ENCODE data around the gene UCN.

UCN gene

DNA sequence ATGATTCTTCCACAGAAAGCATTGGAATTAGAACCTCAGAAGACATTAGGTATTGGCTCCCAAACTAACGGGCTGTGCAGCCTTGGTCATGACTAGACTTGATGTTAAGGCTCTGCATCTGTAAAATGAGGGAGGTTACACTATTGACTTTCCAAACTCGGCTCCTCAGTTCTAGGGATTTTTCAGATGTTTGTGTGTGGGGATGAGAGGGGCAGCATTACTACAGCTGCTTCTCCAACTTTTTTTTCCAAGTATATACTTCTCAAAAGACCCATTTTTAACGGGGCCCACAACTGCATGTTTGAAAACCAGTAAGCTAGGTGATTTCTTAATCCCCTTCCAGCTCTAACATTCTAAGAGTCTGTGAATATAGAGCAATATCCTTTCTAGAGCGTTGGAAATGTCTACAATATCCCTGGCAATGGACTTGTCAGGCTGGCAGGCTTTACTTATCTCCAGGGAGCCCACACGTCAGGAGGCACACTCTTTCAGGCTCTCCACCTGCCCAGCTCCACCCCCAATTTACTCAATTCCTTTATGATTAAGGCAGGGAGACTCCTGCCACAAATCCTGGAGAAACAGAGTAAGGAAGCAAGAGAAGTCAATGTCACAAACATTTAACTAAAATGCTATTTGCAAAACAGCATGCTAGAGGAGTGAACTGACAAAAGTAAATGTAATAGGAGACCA, 15.5 kb upstream of the UCN start:
- peak overlapping the region; percentile 93 for H3K4me2 ChIP-seq (ENCODE audit: low read length)
- H3K27me3 ChIP-seq (ENCODE audit: low read depth, low read length): no peaks in the 10 kb centered on the region
- H3K27ac ChIP-seq (ENCODE audit: low read length): peak overlapping the region; percentile 70
- peaks cover 28% of the 10 kb centered on the region for H3K36me3 ChIP-seq (replicated peaks; ENCODE audit: low read depth, low read length)
- peak overlapping the region; percentile 96 for H3K4me3 ChIP-seq (ENCODE audit: low read length)
- H3K9ac ChIP-seq (ENCODE audit: low read length): peak overlapping the region; percentile 98
- TF ChIP-seq, protein P1, sequence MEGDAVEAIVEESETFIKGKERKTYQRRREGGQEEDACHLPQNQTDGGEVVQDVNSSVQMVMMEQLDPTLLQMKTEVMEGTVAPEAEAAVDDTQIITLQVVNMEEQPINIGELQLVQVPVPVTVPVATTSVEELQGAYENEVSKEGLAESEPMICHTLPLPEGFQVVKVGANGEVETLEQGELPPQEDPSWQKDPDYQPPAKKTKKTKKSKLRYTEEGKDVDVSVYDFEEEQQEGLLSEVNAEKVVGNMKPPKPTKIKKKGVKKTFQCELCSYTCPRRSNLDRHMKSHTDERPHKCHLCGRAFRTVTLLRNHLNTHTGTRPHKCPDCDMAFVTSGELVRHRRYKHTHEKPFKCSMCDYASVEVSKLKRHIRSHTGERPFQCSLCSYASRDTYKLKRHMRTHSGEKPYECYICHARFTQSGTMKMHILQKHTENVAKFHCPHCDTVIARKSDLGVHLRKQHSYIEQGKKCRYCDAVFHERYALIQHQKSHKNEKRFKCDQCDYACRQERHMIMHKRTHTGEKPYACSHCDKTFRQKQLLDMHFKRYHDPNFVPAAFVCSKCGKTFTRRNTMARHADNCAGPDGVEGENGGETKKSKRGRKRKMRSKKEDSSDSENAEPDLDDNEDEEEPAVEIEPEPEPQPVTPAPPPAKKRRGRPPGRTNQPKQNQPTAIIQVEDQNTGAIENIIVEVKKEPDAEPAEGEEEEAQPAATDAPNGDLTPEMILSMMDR (IDR thresholded peaks at IDR 0.05; ENCODE audit: low read depth, low read length): no peak
- TF ChIP-seq EZH2phosphoT487 (IDR thresholded peaks at IDR 0.05; ENCODE audit: low read depth): no peak
- H3K4me1 ChIP-seq (ENCODE audit: low read length): peaks cover 14% of the 10 kb centered on the region
- H3K79me2 ChIP-seq (ENCODE audit: low read length): peaks cover 29% of the 10 kb centered on the region
- H2AFZ ChIP-seq (ENCODE audit: low read depth, low read length): 0 out of 2 replicates have a peak overlapping the region, but pooled peaks have one; percentile 76
- no peaks in the 10 kb centered on the region for H3K9me3 ChIP-seq (ENCODE audit: insufficient read depth, low read length)
- H4K20me1 ChIP-seq (ENCODE audit: insufficient read depth, low read length): no peaks in the 10 kb centered on the region

DNA sequence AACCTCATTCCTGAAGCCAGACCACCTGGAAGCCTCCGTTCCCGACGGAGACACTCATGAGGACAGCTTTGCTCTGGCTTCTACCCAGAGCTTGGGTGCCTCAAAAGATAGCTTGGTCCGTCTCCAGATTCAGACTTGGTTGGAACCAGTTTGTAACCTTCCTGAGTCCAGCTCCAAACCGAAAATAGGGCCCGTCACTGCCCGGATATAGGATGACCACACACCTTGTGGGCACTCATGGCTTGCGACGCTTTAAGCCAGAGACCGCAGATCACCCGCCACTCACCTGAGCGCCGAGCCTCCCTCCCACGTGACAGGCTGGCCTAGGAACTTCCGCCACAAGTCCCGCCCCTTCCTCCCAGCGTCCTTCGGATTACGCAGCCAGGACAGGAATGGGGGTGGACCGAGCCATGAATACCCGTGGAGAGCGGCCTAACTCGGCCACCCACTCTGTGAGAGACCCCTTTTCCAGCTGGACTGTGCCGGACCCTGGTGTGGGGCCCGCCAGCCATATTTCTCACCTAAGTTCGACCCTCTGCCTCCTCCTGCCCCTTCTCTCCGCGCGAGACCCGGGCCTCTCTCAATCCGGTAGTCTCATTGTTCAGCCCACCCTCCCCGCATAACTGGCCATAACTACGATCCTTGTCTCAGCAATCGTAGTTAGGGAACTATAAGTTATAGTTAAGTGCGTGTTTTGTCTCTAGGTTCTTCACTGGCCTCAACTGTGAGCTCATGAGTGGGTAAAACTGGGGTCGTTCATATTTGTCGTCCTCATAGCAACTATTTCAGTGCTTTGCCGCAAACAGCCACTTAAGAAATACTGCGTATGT, 14.7 kb upstream of the UCN start, which contains the start of gene MPV17:
TSS of gene MPV17 (minus strand) at position 332 of the 830 bp plus-strand sequence. CDS start 580 bp downstream, outside the sequence.
- peak within 1 kb of the TSS; percentile 98 for H3K9ac ChIP-seq (ENCODE audit: low read length)
- no peaks in the 10 kb centered on the region for H4K20me1 ChIP-seq (ENCODE audit: insufficient read depth, low read length)
- TF ChIP-seq EZH2phosphoT487 (IDR thresholded peaks at IDR 0.05; ENCODE audit: low read depth): no peak
- TF ChIP-seq, protein P1 (IDR thresholded peaks at IDR 0.05; ENCODE audit: low read depth, low read length): no peak
- H3K36me3 ChIP-seq (replicated peaks; ENCODE audit: low read depth, low read length): peaks cover 20% of the 10 kb centered on the region
- H3K27me3 ChIP-seq (ENCODE audit: low read depth, low read length): no peaks in the 10 kb centered on the region
- peak within 1 kb of the TSS; percentile 70 for H3K27ac ChIP-seq (ENCODE audit: low read length)
- peaks cover 29% of the 10 kb centered on the region for H3K79me2 ChIP-seq (ENCODE audit: low read length)
- H3K9me3 ChIP-seq (ENCODE audit: insufficient read depth, low read length): no peaks in the 10 kb centered on the region
- peak within 1 kb of the TSS; percentile 93 for H3K4me2 ChIP-seq (ENCODE audit: low read length)
- peak within 1 kb of the TSS; percentile 96 for H3K4me3 ChIP-seq (ENCODE audit: low read length)
- peaks cover 14% of the 10 kb centered on the region for H3K4me1 ChIP-seq (ENCODE audit: low read length)
- H2AFZ ChIP-seq (ENCODE audit: low read depth, low read length): peak within 1 kb of the TSS; percentile 76; the same call in 1 of the 2 replicates

DNA sequence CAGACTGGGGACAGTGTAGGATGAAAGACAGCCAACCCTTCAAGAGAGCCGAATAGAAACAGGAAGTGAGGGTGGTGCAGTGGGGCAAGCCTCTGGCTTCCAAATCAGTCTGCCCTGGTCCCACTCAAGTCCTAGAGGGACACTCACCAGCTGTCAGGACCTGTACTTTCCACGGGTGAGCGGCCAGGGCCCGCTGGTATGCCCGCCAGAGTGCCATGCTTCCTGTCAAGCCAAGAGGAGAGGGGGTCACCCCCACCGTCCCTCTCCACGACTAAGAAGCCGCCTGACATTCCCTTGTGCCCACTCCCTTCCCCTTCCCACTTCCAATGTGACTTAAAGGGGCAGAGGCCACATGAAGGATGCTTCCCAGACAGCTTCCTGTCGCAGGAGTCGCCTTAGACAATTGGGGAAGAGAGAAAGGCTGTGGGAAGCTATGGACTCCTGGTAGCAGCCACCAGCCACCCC, 14.1 kb upstream of the UCN start:
- peak overlapping the region; percentile 93 for H3K4me2 ChIP-seq (ENCODE audit: low read length)
- H4K20me1 ChIP-seq (ENCODE audit: insufficient read depth, low read length): no peaks in the 10 kb centered on the region
- peaks cover 14% of the 10 kb centered on the region for H3K4me1 ChIP-seq (ENCODE audit: low read length)
- peak overlapping the region; percentile 98 for H3K9ac ChIP-seq (ENCODE audit: low read length)
- peaks cover 18% of the 10 kb centered on the region for H3K36me3 ChIP-seq (replicated peaks; ENCODE audit: low read depth, low read length)
- H2AFZ ChIP-seq (ENCODE audit: low read depth, low read length): no peak overlapping the region
- H3K79me2 ChIP-seq (ENCODE audit: low read length): peaks cover 29% of the 10 kb centered on the region
- TF ChIP-seq EZH2phosphoT487 (IDR thresholded peaks at IDR 0.05; ENCODE audit: low read depth): no peak
- TF ChIP-seq, protein P1 (IDR thresholded peaks at IDR 0.05; ENCODE audit: low read depth, low read length): no peak
- H3K27me3 ChIP-seq (ENCODE audit: low read depth, low read length): no peaks in the 10 kb centered on the region
- no peaks in the 10 kb centered on the region for H3K9me3 ChIP-seq (ENCODE audit: insufficient read depth, low read length)
- H3K4me3 ChIP-seq (ENCODE audit: low read length): peak overlapping the region; percentile 96
- H3K27ac ChIP-seq (ENCODE audit: low read length): peak overlapping the region; percentile 66
